ENCODE data around the gene KRTCAP2.

Gene KRTCAP2

DNA sequence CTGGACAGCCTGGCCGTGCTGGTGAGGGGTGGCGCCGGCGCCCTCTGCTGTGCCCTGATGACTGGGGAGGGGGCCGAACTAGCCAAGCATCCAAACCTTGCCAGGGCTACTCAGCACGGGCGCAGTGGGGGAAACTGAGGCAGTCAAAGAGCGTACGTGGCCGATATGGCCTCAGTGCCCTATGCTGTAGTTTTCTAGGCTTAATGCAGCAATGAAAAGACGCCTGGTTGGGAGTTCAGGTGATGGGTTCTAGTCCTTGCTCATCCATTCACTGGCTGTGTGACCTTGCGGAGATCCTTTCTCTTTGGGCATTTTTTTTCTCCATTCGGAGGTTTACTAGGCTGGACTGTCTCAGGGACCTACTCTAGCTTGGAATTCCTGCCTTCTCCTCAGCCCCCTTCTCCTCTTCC lies 36.2 kb upstream of the KRTCAP2 start:
- TF ChIP-seq, protein P1, sequence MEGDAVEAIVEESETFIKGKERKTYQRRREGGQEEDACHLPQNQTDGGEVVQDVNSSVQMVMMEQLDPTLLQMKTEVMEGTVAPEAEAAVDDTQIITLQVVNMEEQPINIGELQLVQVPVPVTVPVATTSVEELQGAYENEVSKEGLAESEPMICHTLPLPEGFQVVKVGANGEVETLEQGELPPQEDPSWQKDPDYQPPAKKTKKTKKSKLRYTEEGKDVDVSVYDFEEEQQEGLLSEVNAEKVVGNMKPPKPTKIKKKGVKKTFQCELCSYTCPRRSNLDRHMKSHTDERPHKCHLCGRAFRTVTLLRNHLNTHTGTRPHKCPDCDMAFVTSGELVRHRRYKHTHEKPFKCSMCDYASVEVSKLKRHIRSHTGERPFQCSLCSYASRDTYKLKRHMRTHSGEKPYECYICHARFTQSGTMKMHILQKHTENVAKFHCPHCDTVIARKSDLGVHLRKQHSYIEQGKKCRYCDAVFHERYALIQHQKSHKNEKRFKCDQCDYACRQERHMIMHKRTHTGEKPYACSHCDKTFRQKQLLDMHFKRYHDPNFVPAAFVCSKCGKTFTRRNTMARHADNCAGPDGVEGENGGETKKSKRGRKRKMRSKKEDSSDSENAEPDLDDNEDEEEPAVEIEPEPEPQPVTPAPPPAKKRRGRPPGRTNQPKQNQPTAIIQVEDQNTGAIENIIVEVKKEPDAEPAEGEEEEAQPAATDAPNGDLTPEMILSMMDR (conservative IDR thresholded peaks at IDR 0.05; ENCODE audit: low read depth, low read length) = no peak
- H3K4me3 ChIP-seq (ENCODE audit: low read length) = peak overlapping the region; percentile 91
- DNase-seq (ENCODE audit: low read depth) = no peak

DNA sequence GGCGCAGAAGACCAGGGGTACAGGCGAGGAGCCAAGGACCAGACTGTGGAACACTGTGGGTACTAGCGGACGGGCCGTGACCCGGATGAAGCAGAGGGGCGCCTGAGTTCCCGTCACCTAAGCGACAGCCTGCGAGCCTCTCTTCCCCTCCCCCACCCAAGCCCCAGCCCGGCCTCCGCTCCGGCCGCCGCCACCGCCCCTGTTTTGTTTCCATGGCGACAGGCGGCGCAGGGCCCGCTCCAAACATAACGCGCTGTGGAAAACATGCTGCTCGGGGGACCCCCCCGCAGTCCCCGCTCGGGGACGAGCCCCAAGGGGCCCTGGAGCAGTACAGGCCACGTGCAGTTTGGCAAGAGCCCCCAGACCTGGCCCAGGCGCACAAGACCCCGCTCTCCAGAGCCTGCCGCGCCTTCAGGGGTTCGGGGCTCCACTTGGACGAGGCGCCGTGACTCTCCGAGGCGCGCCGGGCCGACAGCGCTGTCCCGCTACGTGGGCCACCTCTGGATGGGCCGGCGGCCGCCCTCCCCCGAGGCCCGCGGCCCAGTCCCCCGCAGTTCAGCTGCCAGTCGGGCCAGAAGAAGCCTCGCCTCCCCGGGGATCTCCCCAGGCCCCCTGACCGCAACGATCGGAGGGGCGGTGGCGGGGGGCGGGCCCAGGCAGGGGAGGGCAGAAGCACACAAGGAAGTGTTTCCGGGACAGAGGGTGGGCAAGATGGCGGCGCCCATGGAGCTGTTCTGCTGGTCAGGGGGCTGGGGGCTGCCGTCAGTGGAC lies 35.6 kb upstream of the KRTCAP2 start, which contains the start of gene MTX1:
MTX1 (plus strand) TSS at position 155 of the 771 bp plus-strand sequence; CDS start at position 265, 110 bp downstream.
- DNase-seq (ENCODE audit: low read depth) = no peak
- TF ChIP-seq, protein P1 (conservative IDR thresholded peaks at IDR 0.05; ENCODE audit: low read depth, low read length) = no peak
- H3K4me3 ChIP-seq (ENCODE audit: low read length) = peak within 1 kb of the TSS; percentile 91

- TF ChIP-seq, protein P1 (conservative IDR thresholded peaks at IDR 0.05; ENCODE audit: low read depth, low read length) = no peak
- H3K4me3 ChIP-seq (ENCODE audit: low read length) = peak within 1 kb of the TSS; percentile 91
- no peak for DNase-seq (ENCODE audit: low read depth)
These were observed 34.9 kb upstream of the KRTCAP2 start, which contains the start of gene THBS3 for GRCh38 chr1:155207806-155208540. Gene THBS3, minus strand, starts transcription at chr1:155207897. Its CDS starts 21 bp downstream, at chr1:155207876.

- TF ChIP-seq, protein P1 (conservative IDR thresholded peaks at IDR 0.05; ENCODE audit: low read depth, low read length) = peak; percentile 93
- DNase-seq (ENCODE audit: low read depth) = no peak
- peak overlapping the region; percentile 91 for H3K4me3 ChIP-seq (ENCODE audit: low read length)
These were observed 34.0 kb upstream of the KRTCAP2 start for GRCh38 chr1:155206891-155207805.

DNA sequence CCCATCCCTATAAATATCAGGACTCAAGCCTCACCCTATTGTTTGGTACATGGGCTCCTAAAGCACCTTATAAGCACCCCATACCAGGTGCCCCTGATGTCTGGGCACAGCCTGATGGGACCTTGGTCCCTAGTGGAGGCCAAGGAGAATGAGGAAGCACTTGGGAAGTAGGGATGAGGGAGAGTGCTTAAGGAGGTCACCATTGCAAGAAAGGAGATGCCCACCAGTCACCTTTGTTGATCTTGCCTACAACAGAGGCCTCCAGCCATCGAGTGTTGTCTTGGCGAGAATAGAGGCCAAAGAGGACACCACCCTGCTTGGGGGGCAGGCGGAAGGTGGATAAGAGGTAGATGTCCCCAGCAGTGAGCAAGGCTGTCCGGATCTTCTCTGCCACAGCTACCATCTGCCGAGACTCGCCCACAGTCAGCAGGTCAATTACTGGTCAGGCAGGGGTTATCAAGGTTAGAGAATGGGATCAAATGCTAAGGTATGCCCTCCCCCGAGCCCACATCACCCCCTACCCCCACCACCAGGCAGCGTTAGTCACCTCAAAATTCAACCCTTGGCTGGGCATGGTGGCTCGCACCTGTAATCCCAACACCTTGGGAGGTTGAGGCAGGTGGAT lies 33.0 kb upstream of the KRTCAP2 start:
- H3K4me3 ChIP-seq (ENCODE audit: low read length) = no peak overlapping the region
- TF ChIP-seq, protein P1 (conservative IDR thresholded peaks at IDR 0.05; ENCODE audit: low read depth, low read length) = no peak
- no peak for DNase-seq (ENCODE audit: low read depth)

GRCh38 chr1:155205035-155205434 lies 31.9 kb upstream of the KRTCAP2 start:
- TF ChIP-seq, protein P1 (conservative IDR thresholded peaks at IDR 0.05; ENCODE audit: low read depth, low read length) = no peak
- H3K4me3 ChIP-seq (ENCODE audit: low read length) = no peak overlapping the region
- DNase-seq (ENCODE audit: low read depth) = no peak

Measured in retinal pigment epithelial cell (primary cell).